Vagina (tissue), 2 donors: Measurements from ENCODE around the gene ATP8A2.

ENCODE experiments used
- POLR2AphosphoS5 ChIP-seq, 2 donors: sonication (generic); formaldehyde crosslinking; IDR thresholded peaks; one replicate each; pipeline ENCODE4 v1.9.0; 2017; ENCODE audit warnings: antibody characterized with exemption in 2 of 2, mild to moderate bottlenecking in 2 of 2, low read depth in 1 of 2; ENCODE audit not compliant: insufficient read depth in 1 of 2
- TF ChIP-seq, protein P1 (sequence below), 3 experiments: fragments of 450-650 bp in 2 of 3; fragments of 200-600 bp in 1 of 3; sonication (generic) in 1 of 3; IDR thresholded peaks; one replicate each; pipeline ENCODE4 v1.5.1; 2017 to 2019; ENCODE audit warnings: antibody characterized with exemption in 3 of 3, mild to moderate bottlenecking in 2 of 3, moderate library complexity in 2 of 3

DNA sequence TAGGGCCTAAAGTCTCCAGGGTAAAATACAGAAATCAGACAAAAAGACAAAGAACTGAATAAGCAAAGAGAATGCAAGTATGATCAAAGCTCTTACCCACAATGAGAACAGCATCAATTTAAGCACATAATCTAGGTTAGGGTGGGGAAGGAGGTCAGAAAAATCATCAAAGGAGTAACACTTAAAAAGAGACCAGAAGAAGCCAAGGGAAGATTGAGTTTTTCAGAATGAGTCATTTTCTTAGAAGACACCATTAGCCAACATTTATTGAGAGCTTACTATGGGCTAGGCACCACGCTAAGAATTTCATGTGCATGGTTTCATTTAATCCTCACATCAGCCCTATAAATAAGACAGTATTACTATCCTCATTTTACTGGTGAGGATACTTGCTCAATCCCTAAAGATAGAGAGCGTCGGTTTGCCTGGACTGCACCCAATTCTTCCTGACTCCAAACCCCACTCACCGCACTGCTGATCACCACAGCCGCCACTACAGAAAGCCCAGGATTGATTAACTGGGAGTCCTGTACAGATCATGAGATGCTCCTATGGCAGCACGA lies 681.7 kb downstream of the ATP8A2 start:
- TF ChIP-seq, protein P1, sequence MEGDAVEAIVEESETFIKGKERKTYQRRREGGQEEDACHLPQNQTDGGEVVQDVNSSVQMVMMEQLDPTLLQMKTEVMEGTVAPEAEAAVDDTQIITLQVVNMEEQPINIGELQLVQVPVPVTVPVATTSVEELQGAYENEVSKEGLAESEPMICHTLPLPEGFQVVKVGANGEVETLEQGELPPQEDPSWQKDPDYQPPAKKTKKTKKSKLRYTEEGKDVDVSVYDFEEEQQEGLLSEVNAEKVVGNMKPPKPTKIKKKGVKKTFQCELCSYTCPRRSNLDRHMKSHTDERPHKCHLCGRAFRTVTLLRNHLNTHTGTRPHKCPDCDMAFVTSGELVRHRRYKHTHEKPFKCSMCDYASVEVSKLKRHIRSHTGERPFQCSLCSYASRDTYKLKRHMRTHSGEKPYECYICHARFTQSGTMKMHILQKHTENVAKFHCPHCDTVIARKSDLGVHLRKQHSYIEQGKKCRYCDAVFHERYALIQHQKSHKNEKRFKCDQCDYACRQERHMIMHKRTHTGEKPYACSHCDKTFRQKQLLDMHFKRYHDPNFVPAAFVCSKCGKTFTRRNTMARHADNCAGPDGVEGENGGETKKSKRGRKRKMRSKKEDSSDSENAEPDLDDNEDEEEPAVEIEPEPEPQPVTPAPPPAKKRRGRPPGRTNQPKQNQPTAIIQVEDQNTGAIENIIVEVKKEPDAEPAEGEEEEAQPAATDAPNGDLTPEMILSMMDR (IDR thresholded peaks at IDR 0.05) = no peak
- no peak for TF ChIP-seq POLR2AphosphoS5 (IDR thresholded peaks at IDR 0.05; ENCODE audit: insufficient read depth in 1 of 2, low read depth in 1 of 2)
